PC-9 (cell line): Measurements from ENCODE around the gene CAPN3. TPM values are rescaled to one million over a fixed set of nuclear protein-coding genes. Genes with fewer than 3 reads are reported as not detected.
A peak's percentile ranks its signal among the peaks of the same experiment; 100 is the strongest.

ENCODE experiments used
- BruUV-seq: library from RNA; stranded (reverse); fragments of 400-500 nt; replicated peaks from 2 replicates; lab custom pipeline; 2021; lab: Mats Ljungman, UMichigan
- CTCF ChIA-PET: fragments of 300-600 bp; sonication (Branson Sonifier 250); formaldehyde crosslinking; loops from one replicate; lab custom pipeline; 2022; ENCODE audit warnings: antibody characterized with exemption; lab: Charles Lee
- POLR2A ChIA-PET: fragments of 300-600 bp; sonication (Branson Sonifier 250); formaldehyde crosslinking; loops from one replicate; lab custom pipeline; 2022; ENCODE audit warnings: antibody characterized with exemption; ENCODE audit not compliant: unreplicated experiment; lab: Charles Lee
- DNase-seq, 2 experiments: peaks; one replicate each; pipeline versions ENCODE4 v3.0.0 to v3.0.0-alpha.2; 2015 to 2022; ENCODE audit warnings: mixed read lengths in 1 of 2
- H2AFZ ChIP-seq: fragments of 200-600 bp; sonication (generic); 2 replicates; pipeline ENCODE4 v1.8.1; 2017; ENCODE audit warnings: antibody characterized with exemption
- H3F3A ChIP-seq: fragments of 200-600 bp; sonication (generic); 2 replicates; pipeline ENCODE4 v1.8.1; 2017; ENCODE audit warnings: antibody characterized with exemption, mild to moderate bottlenecking, low read depth; ENCODE audit not compliant: insufficient read depth
- H3K27ac ChIP-seq: fragments of 200-600 bp; sonication (generic); 2 replicates; pipeline ENCODE4 v1.6.1; 2016; ENCODE audit warnings: mixed run types
- H3K27me3 ChIP-seq: fragments of 200-600 bp; sonication (generic); 2 replicates; pipeline ENCODE4 v1.6.1; 2016; ENCODE audit warnings: low read depth, mixed run types; ENCODE audit not compliant: insufficient read depth
- H3K36me3 ChIP-seq: fragments of 200-600 bp; sonication (generic); 2 replicates; pipeline ENCODE4 v1.6.1; 2016; ENCODE audit warnings: low read depth, mixed run types
- H3K4me1 ChIP-seq: fragments of 200-600 bp; sonication (generic); replicated peaks from 2 replicates; pipeline ENCODE4 v1.6.1; 2016; ENCODE audit warnings: mixed run types; ENCODE audit not compliant: insufficient read depth
- H3K4me2 ChIP-seq: fragments of 200-600 bp; sonication (generic); 2 replicates; pipeline ENCODE4 v1.6.1; 2017; ENCODE audit warnings: mixed run types
- H3K4me3 ChIP-seq: fragments of 200-600 bp; sonication (generic); 2 replicates; pipeline ENCODE4 v1.6.1; 2016; ENCODE audit warnings: mixed run types
- H3K79me2 ChIP-seq: fragments of 200-600 bp; sonication (generic); 2 replicates; pipeline ENCODE4 v1.6.1; 2017; ENCODE audit warnings: low read depth, mixed run types
- H3K9me2 ChIP-seq: fragments of 200-600 bp; sonication (generic); 2 replicates; pipeline ENCODE4 v1.8.1; 2017; ENCODE audit warnings: mild to moderate bottlenecking; ENCODE audit not compliant: insufficient read depth
- H3K9me3 ChIP-seq: fragments of 200-600 bp; sonication (generic); 2 replicates; pipeline ENCODE4 v1.8.1; 2016; ENCODE audit warnings: low read depth; ENCODE audit not compliant: insufficient read depth
- H4K20me1 ChIP-seq: fragments of 200-600 bp; sonication (generic); 2 replicates; pipeline ENCODE4 v1.8.1; 2017; ENCODE audit not compliant: insufficient read depth
- EZH2 ChIP-seq: fragments of 200-600 bp; sonication (generic); IDR thresholded peaks from 2 replicates; pipeline ENCODE4 v1.8.0; 2017; ENCODE audit warnings: antibody characterized with exemption, low read depth
- intact Hi-C: fragments of 100-400 bp; cut with micrococcal nuclease; formaldehyde crosslinking; loops from one replicate; pipeline ENCODE4 v1.10.0; 2022; ENCODE audit not compliant: unreplicated experiment
- total RNA-seq: library from RNA; stranded (reverse); gene quantifications from 2 replicates; pipeline ENCODE4 v1.2.3, GENCODE V29; 2021
- TF ChIP-seq, protein P1 (sequence below): fragments of 200-600 bp; sonication (generic); conservative IDR thresholded peaks from 2 replicates; pipeline ENCODE4 v1.6.1; 2017; ENCODE audit warnings: mixed run types, antibody characterized with exemption, mild to moderate bottlenecking, moderate library complexity

The CAPN3 gene
- total RNA-seq, 1 experiment from 2014 or later = 0.50 TPM

DNA sequence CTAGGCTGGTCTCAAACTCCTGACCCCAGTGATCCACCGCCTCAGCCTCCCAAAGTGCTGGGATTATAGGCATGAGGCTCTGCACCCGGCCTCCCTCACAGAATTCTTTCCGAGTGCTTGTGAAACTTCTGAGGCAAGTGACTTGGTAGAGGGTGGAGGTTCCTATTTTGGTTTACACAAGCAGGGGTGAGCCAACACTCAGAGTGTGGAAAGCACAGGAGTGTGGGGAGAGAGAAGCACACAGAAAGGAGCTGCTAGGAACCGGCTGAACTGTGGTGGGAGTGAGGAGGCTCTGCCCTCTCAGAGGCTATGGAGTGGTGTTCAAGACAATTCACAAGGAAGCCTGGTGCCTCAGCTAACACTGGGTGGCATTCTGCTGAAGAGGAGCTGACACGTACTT is 7.7 kb downstream of the CAPN3 start:
- no peak for TF ChIP-seq EZH2
- TF ChIP-seq, protein P1, sequence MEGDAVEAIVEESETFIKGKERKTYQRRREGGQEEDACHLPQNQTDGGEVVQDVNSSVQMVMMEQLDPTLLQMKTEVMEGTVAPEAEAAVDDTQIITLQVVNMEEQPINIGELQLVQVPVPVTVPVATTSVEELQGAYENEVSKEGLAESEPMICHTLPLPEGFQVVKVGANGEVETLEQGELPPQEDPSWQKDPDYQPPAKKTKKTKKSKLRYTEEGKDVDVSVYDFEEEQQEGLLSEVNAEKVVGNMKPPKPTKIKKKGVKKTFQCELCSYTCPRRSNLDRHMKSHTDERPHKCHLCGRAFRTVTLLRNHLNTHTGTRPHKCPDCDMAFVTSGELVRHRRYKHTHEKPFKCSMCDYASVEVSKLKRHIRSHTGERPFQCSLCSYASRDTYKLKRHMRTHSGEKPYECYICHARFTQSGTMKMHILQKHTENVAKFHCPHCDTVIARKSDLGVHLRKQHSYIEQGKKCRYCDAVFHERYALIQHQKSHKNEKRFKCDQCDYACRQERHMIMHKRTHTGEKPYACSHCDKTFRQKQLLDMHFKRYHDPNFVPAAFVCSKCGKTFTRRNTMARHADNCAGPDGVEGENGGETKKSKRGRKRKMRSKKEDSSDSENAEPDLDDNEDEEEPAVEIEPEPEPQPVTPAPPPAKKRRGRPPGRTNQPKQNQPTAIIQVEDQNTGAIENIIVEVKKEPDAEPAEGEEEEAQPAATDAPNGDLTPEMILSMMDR = no peak
- DNase-seq = no peak
- Histone ChIP-seq H3K27ac (no peak overlapping the region), H3K9me3 (no peaks in the 10 kb centered on the region), H3K27me3 (no peaks in the 10 kb centered on the region), H3K4me1 (no peaks in the 10 kb centered on the region), H3K36me3 (no peaks in the 10 kb centered on the region), H3K79me2 (no peaks in the 10 kb centered on the region), H3K9me2 (no peaks in the 10 kb centered on the region), H2AFZ (no peak overlapping the region), H3K4me3 (no peak overlapping the region), H3K4me2 (no peak overlapping the region), H4K20me1 (no peaks in the 10 kb centered on the region), H3F3A (no peaks in the 10 kb centered on the region)
- BruUV-seq = no TSS peak
- intact Hi-C loops = no loop called here
- POLR2A ChIA-PET = no interaction called here
- CTCF ChIA-PET = no interaction called here

- no peaks in the 10 kb centered on the region for H3K36me3 ChIP-seq
- CTCF ChIA-PET = no interaction called here
- no peak for TF ChIP-seq EZH2
- TF ChIP-seq, protein P1 = no peak
These were observed 8.8 kb downstream of the CAPN3 start for GRCh38 chr15:42368096-42368495.

DNA sequence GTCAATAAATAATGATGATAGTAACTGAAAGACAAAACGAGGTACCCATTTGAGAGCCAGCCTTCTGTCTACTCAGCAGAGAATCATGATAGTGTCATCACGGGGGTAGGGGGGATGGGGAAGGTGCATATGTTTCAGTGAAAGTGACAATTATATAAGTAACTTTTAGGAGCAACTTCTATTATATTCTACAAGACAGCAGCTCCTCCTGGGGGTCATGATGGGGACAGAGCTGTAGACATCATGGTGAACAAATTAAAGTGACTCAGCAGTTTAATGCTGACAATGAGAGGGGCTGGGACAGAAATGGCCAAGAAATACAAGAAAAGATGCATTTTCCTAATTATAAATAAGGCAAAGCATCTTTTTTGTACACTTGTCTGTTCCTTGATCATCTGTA is 11.8 kb downstream of the CAPN3 start:
- no TSS peak for BruUV-seq
- Histone ChIP-seq H3K9me3 (no peaks in the 10 kb centered on the region), H3K36me3 (no peaks in the 10 kb centered on the region), H3K4me3 (no peak overlapping the region), H3K79me2 (no peaks in the 10 kb centered on the region), H3K27ac (no peak overlapping the region), H4K20me1 (no peaks in the 10 kb centered on the region), H2AFZ (no peak overlapping the region), H3F3A (no peaks in the 10 kb centered on the region), H3K4me2 (no peak overlapping the region), H3K4me1 (no peaks in the 10 kb centered on the region), H3K27me3 (no peaks in the 10 kb centered on the region), H3K9me2 (no peaks in the 10 kb centered on the region)
- POLR2A ChIA-PET = no interaction called here
- TF ChIP-seq, protein P1 = peak; percentile 37
- TF ChIP-seq EZH2 = no peak
- intact Hi-C loops = no loop called here
- no peak for DNase-seq
- CTCF ChIA-PET = no interaction called here

More at GRCh38 chr15:42368096-42368495, 8.8 kb downstream of the CAPN3 start:
- POLR2A ChIA-PET = no interaction called here
- BruUV-seq = no TSS peak
- no peaks in the 10 kb centered on the region for H3K4me1 ChIP-seq
- H4K20me1 ChIP-seq = no peaks in the 10 kb centered on the region
- no peak overlapping the region for H3K4me3 ChIP-seq
- H3K79me2 ChIP-seq = no peaks in the 10 kb centered on the region
- no peak overlapping the region for H2AFZ ChIP-seq
- H3F3A ChIP-seq = no peaks in the 10 kb centered on the region
- no peaks in the 10 kb centered on the region for H3K27me3 ChIP-seq
- no peak for DNase-seq
- intact Hi-C loops = no loop called here
- H3K4me2 ChIP-seq = no peak overlapping the region
- H3K9me2 ChIP-seq = no peaks in the 10 kb centered on the region
- H3K9me3 ChIP-seq = no peaks in the 10 kb centered on the region
- H3K27ac ChIP-seq = no peak overlapping the region
